GM18907 (cell line): ENCODE data around the gene IGF1R.

Experiments used
- ATAC-seq: cut with Tn5 transposase; IDR thresholded peaks from one replicate; pipeline ENCODE4 v1.9.1; 2021; ENCODE audit warnings: mild to moderate bottlenecking, moderate library complexity; ENCODE audit not compliant: unreplicated experiment

IGF1R gene

GRCh38 chr15:98787936-98788757 is 139.8 kb downstream of the IGF1R start:
- no peak for ATAC-seq

GRCh38 chr15:98789020-98789419 is 140.7 kb downstream of the IGF1R start:
- no peak for ATAC-seq

GRCh38 chr15:98790270-98790669 is 141.9 kb downstream of the IGF1R start:
- ATAC-seq = no peak

GRCh38 chr15:98791046-98791701 is 142.8 kb downstream of the IGF1R start:
- no peak for ATAC-seq

GRCh38 chr15:98792117-98792516 is 143.8 kb downstream of the IGF1R start:
- ATAC-seq = no peak

- ATAC-seq = no peak
Observed at GRCh38 chr15:98794211-98794610, 145.9 kb downstream of the IGF1R start.

- no peak for ATAC-seq
Observed at GRCh38 chr15:98794748-98795147, 146.4 kb downstream of the IGF1R start.

GRCh38 chr15:98795980-98796379 is 147.6 kb downstream of the IGF1R start:
- ATAC-seq = no peak

- no peak for ATAC-seq
Observed at GRCh38 chr15:98796685-98797357, 148.5 kb downstream of the IGF1R start.

GRCh38 chr15:98798375-98798893 is 150.1 kb downstream of the IGF1R start:
- ATAC-seq = no peak

GRCh38 chr15:98799461-98800390 is 151.4 kb downstream of the IGF1R start:
- no peak for ATAC-seq

GRCh38 chr15:98800437-98801233 is 152.3 kb downstream of the IGF1R start:
- no peak for ATAC-seq

GRCh38 chr15:98801234-98801561 is 152.9 kb downstream of the IGF1R start:
- no peak for ATAC-seq

GRCh38 chr15:98802187-98802586 is 153.8 kb downstream of the IGF1R start:
- ATAC-seq = no peak

- no peak for ATAC-seq
Observed at GRCh38 chr15:98803228-98804056, 155.1 kb downstream of the IGF1R start.

GRCh38 chr15:98804057-98804380 is 155.7 kb downstream of the IGF1R start:
- no peak for ATAC-seq

- peak; percentile 43 for ATAC-seq
Observed at GRCh38 chr15:98805434-98806274, 157.3 kb downstream of the IGF1R start.

- no peak for ATAC-seq
Observed at GRCh38 chr15:98806275-98806895, 158.0 kb downstream of the IGF1R start.
